ENCODE measurements around the gene PLEKHH3.

Gene PLEKHH3

DNA sequence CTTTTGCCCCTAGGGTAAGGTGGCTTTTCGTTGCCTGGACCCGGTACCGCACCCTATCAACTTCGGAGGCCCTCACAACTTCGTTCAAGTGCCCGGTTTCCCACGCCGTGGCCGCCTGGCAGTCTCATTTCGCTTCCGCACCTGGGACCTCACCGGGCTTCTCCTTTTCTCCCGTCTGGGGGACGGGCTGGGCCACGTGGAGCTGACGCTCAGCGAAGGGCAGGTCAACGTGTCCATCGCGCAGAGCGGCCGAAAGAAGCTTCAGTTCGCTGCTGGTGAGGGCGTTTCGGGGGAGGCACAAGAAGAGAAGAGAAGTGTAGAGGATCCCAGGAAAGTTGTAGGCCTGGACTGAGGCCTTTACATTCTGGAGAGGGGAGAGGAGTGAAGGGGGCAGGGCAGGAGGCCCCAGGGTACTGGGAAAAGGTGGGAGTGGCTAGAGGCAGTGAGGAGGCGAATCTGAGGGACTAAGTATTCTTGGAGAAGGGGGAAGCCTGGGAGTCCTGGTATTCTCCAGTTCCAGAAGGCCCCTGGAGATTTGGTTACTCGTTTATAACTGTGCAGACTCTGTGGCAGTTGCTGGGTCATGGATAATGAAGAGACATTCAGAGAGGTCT lies 11.0 kb upstream of the PLEKHH3 start:
- in situ Hi-C loops (cut with HindIII; ENCODE audit: low sequenced_read_pairs) = no loop called here

DNA sequence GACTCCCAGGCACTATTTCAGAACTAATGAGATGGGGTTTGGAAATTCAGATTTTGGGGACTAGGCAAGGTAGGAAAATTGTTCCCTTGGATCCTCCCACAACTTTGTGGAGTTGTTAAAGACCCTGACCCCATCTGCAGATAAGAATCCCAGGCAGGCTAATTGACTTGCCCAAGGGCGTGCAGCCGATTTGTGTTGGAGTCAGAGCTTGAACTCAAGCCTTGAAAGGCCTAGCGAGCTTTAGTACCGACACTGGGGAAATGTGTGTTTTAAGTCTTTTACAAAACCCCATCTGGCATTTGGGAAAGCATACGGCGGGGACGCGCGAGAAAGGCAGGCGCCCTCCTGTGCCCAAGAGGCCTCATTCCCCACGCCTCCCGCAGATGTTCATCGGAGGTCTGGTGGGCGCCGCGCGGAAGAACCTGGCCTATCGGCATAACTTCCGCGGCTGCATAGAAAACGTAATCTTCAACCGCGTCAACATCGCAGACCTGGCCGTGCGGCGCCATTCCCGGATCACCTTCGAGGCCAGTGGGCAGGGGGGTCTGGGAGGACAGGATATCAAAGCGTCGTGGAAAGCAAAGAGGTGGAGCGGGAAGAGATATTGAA lies 9.8 kb upstream of the PLEKHH3 start:
- in situ Hi-C loops (cut with HindIII; ENCODE audit: low sequenced_read_pairs) = no loop called here

GRCh38 chr17:42685831-42686230 lies 9.0 kb upstream of the PLEKHH3 start:
- in situ Hi-C loops (cut with HindIII; ENCODE audit: low sequenced_read_pairs) = no loop called here

- in situ Hi-C loops (cut with HindIII; ENCODE audit: low sequenced_read_pairs) = no loop called here
These were observed 8.2 kb upstream of the PLEKHH3 start for GRCh38 chr17:42684929-42685556.

GRCh38 chr17:42683407-42684034 lies 6.7 kb upstream of the PLEKHH3 start:
- in situ Hi-C loops (cut with HindIII; ENCODE audit: low sequenced_read_pairs) = no loop called here

GRCh38 chr17:42682722-42683403 lies 6.1 kb upstream of the PLEKHH3 start:
- in situ Hi-C loops (cut with HindIII; ENCODE audit: low sequenced_read_pairs) = no loop called here

- in situ Hi-C loops (cut with HindIII; ENCODE audit: low sequenced_read_pairs) = no loop called here
These were observed 5.4 kb upstream of the PLEKHH3 start, which contains the start of gene CNTNAP1 for GRCh38 chr17:42681976-42682721. TSS of gene CNTNAP1 (plus strand) at chr17:42682531. CDS start at chr17:42682830, 299 bp downstream.

DNA sequence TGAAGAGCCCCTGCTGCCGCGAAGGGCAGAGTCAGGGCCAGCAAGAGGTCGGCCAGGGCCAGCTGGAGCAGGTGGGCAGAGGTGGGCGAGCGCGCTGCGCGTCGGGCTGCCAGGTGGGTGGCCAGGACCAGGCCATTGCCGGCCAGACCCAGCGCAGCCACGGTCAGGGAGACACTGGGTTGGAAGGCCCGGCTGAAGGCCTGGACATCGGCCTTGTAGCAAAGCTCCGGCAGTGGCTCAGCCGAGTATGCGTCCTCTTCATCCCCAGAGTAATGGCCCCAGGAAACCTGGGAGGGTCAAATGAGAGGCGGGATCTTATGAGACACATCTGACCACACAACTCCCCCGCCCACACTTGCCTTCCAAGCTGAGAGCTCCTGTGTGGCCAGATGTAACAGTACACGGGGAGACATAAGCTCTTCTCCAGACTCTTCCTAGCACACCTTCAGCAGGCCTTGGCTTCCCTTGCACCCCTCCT lies 3.6 kb upstream of the PLEKHH3 start:
- in situ Hi-C loops (cut with HindIII; ENCODE audit: low sequenced_read_pairs) = no loop called here

DNA sequence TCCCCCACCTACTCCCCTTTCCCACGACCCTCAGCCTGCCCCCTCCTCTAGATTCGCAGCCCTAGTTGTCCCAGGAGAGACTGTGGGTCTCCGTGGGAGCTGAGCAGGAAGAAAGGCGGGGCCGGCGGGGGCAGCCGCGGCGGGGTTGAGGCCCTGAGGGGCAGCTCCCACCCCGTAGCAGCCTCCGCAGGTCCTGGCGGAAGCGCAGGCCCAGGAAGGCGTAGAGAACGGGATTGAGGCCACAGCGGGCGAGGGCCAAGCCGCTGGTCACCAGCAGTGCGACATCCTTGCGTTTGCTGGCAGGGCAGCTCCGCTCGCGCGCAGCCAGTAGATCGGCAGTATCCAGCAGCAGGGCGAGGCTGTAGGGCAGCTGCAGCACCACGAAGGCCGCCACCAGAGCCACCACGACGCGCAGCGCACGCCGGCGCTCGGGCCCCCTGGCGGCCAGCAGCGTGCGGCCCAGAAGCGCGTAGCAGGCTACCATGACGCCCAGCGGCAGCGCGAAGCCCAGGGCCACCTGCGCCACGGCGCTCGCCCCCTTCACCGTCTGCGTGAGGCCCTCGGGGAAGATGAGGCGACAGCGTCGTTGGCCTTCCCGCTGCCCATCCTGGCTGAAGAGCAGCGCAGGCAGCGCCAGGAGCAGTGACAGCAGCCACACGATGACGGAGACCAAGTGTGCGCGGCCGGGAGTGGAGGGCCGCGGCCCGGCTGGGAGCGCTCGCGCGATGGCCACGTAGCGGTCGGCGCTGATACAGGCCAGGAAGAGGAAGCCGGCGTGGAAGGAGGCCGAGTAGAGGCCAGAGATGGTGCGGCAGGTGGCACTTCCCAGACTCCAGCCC lies 2.9 kb upstream of the PLEKHH3 start:
- in situ Hi-C loops (cut with HindIII; ENCODE audit: low sequenced_read_pairs) = no loop called here

DNA sequence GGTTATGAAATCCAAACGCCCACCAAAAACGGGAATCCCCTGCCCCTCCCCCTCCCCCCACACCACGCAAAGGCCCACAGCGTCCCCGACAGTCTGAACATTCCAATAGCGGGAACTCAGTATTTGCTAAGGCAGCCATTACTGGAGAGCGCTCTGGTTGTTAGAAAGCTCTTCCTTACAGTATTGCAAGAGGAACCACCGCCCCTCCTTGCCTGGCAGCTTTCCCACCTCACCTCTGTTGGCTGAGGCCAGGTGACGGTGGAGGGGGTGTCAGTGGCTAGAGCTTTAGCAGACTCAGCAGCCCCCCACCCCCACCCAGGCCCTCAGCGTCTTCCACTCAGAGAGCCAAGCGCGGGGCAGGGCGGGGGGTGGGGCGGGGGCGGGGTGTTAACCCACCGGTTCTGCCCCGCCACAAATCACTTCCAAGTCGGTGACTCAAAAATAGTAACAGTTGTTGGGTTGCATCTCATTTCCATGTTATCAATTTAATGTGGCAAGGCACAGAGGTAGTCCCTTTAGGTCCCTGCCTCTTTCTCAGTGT lies 2.2 kb upstream of the PLEKHH3 start:
- in situ Hi-C loops (cut with HindIII; ENCODE audit: low sequenced_read_pairs) = no loop called here

- in situ Hi-C loops (cut with HindIII; ENCODE audit: low sequenced_read_pairs) = no loop called here
These were observed 1.4 kb upstream of the PLEKHH3 start for GRCh38 chr17:42677921-42678781.

DNA sequence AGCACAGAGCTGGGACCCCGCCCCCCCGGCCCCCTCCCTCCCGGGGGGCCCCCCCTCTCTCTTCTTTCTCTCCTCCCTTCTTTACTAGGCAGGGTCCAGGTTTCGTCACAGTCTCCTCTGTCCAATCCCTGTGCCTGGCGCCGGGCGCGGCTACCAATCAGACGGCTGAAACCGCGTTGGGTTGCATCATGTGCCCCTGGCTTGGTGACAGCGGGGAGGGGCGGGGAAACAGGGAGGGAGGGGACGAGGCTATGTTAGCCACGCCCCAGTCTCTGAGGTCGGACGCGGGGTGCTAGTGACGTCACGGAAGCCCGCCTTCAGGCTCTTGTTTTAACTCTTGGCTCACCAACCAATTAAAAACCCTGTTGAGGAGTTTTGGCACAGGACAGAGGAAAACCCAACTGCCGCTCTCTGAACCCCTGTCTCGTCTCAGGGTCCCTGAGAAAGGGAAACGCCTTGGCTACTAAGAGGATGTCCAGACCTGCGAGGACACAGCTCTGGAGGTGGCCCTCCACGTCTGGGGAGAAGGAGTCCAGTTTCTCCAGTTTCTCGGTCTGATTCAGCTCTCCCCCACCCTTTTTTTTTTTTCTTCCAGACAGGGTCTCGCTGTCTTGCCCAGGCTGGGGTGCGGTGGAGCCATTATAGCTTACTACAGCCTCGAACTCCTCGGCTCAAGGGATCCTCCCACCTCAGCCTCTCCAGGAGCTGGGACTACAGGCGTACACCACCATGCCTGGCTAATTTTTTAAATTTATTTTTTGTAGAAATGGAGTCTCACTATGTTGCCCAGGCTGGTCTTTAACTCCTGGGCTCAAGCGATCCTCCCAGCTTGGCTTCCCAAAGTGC lies 441 bp upstream of the PLEKHH3 start:
- in situ Hi-C loops (cut with HindIII; ENCODE audit: low sequenced_read_pairs) = no loop called here

GRCh38 chr17:42675965-42676423 lies 800 bp downstream of the PLEKHH3 start:
- in situ Hi-C loops (cut with HindIII; ENCODE audit: low sequenced_read_pairs) = no loop called here

GRCh38 chr17:42675348-42675964 lies 1.3 kb downstream of the PLEKHH3 start:
- in situ Hi-C loops (cut with HindIII; ENCODE audit: low sequenced_read_pairs) = no loop called here

DNA sequence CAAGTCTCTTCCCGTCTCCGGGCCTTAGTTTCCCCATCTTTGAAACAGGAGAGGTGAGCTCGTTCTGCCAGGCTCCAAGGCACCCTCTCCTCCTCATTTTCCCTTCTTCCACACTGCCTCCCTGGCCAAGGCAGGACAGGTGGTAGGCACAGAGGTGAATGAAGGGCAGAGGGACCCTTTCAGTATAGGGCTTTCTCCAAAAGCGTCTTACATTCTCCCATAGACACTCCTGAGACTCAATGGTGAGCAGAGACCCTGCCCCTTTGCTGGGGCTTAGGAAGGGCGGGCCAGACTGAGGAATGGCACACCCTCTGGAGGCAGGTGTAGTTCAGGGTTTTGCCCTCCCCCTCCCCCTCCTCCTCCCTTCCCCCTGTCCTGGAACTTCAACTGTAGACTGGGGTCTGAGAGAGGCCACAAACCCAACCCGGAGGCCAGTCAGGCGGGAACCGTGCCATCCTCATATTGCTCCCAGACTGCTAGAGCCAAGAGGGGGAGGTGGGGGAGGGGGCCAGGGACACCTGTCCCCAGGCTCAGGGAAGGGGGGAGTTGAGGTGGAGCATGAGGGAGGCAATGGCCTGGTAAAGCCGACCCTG lies 1.9 kb downstream of the PLEKHH3 start:
- in situ Hi-C loops (cut with HindIII; ENCODE audit: low sequenced_read_pairs) = no loop called here

GRCh38 chr17:42673885-42674754 lies 2.7 kb downstream of the PLEKHH3 start:
- in situ Hi-C loops (cut with HindIII; ENCODE audit: low sequenced_read_pairs) = no loop called here
